Putamen (tissue), 1 donor: ENCODE results near the gene NFATC3.

Source experiments
- DNase-seq: peaks from one replicate; pipeline ENCODE4 v3.0.0-alpha.2; 2016; ENCODE audit warnings: low spot score

NFATC3 gene

DNA sequence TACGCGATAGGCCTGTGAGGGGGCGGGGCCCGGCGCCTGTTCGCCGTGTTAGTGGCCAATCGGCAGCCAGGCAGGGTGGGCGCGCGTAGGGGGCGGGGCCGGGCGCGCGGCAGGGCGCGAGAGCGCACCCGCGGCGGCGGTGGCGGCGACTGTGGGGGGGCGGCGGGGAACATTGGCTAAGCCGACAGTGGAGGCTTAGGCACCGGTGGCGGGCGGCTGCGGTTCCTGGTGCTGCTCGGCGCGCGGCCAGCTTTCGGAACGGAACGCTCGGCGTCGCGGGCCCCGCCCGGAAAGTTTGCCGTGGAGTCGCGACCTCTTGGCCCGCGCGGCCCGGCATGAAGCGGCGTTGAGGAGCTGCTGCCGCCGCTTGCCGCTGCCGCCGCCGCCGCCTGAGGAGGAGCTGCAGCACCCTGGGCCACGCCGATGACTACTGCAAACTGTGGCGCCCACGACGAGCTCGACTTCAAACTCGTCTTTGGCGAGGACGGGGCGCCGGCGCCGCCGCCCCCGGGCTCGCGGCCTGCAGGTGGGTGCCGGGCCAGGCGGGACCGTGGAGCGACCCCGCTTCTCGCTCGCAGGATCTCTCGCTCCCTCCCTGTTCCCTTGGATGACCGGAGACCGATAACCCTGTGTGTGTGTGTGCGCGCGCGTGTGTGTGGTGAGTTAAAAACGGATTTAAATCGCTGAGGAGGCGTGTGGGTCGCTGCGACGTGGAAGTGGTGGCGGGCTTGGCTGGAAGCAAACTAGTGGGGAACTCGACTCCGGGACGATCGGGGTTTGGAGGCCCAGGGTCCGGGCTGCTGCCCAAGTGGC, at the start of gene NFATC3:
NFATC3 (plus strand) TSS at position 112 of the 813 bp plus-strand sequence; CDS start at position 424, 312 bp downstream.
- DNase-seq: peak; percentile 59

- no peak for DNase-seq
These were observed 47.2 kb upstream of the NFATC3 start for GRCh38 chr16:68037841-68038597.

DNA sequence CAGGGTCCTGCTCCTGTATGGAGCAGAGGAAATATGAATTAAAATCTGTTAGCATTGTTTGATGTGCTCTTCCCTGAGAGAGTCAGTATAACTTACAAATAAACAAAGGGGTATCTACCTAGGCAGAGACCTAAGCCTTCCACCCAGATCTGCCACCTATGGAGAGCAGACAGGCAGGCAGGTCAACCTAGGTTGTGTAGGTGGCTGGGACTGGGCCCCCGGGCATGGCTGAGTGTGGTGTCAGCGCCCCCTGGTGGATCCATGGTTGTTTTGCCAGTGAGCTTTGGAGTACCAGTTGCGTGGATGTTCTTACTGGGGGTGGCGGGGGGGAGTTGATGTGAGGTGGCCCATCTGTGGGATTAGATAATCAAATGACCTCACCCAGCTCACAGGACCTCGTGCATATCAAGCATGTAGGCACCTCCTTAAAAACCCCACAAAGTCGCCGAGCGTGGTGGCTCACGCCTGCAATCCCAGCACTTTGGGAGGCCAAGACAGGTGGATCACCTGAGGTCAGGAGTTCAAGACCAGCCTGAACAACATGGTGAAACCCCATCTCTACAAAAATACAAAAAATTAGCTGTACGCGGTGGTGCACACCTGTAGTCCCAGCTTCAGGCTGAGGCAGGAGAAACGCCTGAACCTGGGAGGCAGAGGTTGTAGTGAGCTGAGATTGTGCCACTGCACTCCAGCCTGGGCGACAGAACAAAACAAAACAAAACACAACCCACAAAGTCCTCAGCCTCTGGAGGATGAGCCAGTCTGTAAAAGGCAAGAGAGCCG, 44.5 kb upstream of the NFATC3 start:
- peak; percentile 50 for DNase-seq

DNA sequence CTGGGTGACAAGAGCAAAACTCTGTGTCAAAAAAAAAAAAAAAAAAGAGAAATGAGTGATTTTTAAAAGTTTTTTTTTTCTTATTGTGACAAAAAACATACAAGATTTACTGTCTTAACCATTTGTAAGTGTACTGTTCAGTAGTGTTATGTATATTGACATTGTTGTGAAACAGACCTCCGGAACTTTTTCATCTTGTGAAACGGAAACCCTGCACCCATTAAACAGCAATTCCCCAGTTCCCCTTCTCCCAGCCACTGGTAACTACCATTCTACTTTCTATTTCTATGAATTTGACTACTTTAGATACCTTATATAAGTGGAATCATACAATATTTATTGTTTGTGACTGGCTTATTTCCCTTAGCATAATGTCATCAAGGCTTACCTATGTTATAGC, 43.4 kb upstream of the NFATC3 start:
- DNase-seq: no peak

DNA sequence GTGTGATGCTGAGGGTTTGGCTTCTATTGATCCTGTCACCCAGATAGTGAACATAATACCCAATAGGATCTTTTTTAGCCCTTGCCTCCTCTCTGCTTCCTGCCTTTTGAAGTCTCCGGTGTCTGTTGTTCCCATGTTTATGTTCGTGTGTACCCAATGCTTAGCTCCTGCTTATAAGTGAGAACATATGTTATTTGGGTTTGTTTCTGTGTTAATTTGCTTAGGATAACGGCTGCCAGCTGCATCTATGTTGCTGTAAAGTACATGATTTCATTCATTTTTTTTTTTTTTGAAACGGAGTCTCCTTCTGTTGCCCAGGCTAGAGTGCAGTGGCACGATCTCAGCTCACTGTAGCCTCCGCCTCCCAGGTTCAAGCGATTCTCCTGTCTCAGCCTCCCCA, 39.1 kb upstream of the NFATC3 start:
- no peak for DNase-seq

DNA sequence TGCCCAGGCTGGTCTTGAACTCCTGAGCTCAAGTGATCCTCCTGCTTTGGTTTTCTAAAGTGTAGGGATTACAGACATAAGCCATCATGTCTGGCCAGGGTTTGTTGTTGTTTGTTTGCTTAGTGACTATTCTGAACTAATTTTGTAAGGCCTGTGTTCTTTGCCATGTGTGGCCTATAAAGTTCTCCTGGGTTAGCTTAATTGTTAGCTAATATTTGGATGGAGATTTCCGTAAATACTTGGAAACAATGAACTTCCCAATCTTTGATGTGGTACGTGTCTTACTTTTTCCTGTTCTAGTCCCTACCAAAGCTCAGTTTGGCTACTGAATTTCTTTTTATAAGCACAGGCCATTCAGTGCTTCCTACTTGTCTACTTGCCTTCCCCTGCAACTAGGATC, 37.2 kb upstream of the NFATC3 start:
- no peak for DNase-seq

- no peak for DNase-seq
These were observed 35.7 kb upstream of the NFATC3 start for GRCh38 chr16:68049449-68049848.

DNA sequence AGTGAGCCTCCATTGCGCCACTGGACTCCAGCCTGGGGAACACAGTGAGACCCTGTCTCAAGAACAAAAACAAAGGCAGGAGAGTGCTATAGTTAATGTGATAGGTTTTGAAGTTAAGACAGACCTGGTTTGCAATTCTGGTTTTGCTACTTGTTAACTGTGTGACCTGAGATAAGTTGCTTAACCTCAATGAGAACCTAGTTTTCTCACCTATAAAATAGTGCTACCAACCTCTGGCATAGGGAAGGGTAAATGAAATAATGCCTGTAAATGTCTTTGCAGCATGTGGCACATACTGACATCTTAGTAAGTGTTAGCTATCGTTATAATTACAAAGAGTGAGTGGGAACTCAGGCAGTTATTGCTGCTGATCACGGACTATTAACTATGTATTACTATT, 29.8 kb upstream of the NFATC3 start:
- no peak for DNase-seq

GRCh38 chr16:68059804-68060203, 25.4 kb upstream of the NFATC3 start:
- no peak for DNase-seq

- no peak for DNase-seq
These were observed 23.8 kb upstream of the NFATC3 start for GRCh38 chr16:68061396-68061795.

DNA sequence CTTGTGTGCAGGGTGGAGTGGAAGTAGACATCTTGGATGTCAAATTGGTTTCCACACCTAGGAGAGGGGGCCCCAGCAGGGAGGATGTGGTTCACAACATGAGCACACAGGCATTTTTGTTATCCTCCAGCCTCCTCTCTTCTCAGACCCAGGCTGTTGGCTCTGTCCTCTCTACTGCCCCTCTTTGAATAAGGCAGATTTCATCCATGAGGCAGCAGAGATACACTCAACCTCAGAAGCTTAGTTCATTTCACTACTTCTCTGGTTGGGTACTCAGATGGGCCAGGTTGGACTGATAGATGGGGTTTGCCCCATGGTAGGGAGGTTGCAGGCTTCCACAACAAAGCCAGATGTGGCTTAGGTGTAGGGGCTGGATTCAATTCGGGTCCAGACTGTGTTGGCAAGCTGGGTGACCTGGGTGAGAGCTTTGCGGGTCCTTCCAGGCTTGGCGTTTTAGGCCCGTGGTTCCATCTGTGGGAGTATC, 22.2 kb upstream of the NFATC3 start:
- no peak for DNase-seq

DNA sequence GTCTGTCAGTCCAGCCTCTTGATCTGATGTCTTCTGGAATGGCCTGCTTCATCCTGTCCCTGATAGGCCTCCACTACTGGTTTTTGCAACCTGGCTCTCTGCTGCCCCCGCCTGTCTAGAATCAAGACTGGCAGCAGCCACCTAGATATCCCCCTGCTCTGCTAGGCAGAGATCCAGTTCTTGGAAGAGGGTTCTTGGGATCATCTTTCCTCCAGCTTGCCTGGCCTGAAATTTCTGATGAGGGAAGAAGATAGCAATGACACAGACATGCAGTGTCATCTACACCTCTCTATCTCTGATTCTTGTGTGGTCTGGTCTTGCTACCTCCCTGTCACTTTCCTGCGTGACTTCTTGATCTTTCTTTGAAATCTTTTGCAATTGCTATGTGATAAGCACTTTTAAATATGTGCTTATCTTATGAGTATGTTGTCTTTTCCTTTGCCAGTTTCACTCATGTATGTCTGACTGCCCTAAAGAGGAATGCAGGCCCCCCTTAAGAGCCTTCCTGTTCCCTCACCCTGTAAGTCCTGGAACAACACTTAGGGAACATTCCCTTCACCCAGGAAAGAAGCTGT, 20.3 kb upstream of the NFATC3 start:
- peak; percentile 42 for DNase-seq

GRCh38 chr16:68065716-68066305, 19.4 kb upstream of the NFATC3 start:
- no peak for DNase-seq

DNA sequence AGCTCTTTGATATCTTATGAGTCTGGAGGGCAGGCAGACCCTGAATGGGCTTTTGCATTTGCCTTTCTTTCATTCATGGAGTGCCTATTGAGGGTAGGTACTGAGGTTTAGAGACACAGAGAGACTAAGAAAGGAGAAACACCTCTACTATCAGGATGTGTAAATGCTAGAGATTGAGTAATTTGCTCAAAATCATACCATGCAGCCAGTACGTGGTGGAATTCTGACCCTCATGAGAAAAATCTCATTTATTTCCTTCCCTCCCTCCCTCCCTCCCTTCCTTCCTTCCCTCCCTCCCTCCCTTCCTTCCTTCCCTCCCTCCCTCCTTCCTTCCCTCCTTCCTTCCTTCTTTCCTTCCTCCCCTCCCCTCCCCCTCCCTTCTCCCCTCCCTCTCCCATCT, 18.4 kb upstream of the NFATC3 start:
- DNase-seq: no peak

GRCh38 chr16:68068926-68069325, 16.2 kb upstream of the NFATC3 start:
- no peak for DNase-seq

GRCh38 chr16:68069511-68070248, 15.5 kb upstream of the NFATC3 start:
- DNase-seq: no peak

- no peak for DNase-seq
These were observed 14.9 kb upstream of the NFATC3 start for GRCh38 chr16:68070249-68070730.

DNA sequence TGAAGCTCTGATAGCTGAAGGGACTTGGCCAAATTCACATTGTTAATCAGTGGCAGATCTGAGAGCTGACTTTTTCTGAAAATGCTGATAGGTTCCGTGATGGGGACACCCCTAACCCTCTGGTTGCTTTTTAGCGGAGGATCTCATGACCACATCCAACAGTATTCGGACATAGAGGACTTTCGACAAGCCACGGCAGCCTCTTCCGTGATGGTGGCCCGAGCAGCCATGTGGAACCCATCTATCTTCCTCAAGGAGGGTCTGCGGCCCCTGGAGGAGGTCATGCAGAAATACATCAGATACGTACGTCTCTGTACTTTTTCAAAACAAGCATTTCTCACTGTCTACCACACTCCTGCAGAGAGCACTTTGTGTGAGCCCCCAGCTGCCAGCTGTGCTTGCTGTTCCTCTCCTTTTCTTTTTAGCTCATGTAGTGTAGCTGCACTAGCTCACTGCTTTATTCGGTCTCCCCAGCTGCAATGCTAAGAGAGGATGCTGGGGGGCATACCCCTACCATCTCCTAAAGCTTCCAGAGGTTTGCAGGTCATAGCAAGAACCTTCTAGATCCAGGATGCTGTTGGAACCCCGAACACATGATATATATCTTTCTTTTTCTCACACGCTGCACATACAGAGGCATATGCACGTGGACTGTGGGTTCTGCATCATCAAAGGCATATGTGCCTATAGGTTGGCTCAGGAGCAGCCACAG, 14.2 kb upstream of the NFATC3 start:
- no peak for DNase-seq

DNA sequence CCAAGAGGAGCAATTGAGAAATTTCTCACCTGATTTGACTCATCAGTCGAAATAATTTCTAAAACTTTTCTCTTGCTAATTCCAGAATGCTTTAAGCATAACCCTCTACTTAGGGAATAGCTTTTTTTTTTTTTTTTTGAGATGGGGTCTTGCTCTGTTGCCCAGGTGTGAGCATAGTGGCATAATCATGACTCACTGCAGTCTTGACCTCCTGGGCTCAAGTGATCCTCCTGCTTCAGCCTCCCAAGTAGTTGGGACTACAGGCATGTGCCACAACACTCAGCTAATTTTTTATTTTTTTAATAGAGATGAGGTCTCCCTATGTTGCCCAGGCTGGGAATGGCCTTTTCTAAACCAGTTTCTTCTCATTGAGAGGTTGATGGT, 13.7 kb upstream of the NFATC3 start:
- no peak for DNase-seq

- no peak for DNase-seq
These were observed 13.0 kb upstream of the NFATC3 start for GRCh38 chr16:68072038-68072695.
